ENCODE data around the gene HOXB4.

DNA sequence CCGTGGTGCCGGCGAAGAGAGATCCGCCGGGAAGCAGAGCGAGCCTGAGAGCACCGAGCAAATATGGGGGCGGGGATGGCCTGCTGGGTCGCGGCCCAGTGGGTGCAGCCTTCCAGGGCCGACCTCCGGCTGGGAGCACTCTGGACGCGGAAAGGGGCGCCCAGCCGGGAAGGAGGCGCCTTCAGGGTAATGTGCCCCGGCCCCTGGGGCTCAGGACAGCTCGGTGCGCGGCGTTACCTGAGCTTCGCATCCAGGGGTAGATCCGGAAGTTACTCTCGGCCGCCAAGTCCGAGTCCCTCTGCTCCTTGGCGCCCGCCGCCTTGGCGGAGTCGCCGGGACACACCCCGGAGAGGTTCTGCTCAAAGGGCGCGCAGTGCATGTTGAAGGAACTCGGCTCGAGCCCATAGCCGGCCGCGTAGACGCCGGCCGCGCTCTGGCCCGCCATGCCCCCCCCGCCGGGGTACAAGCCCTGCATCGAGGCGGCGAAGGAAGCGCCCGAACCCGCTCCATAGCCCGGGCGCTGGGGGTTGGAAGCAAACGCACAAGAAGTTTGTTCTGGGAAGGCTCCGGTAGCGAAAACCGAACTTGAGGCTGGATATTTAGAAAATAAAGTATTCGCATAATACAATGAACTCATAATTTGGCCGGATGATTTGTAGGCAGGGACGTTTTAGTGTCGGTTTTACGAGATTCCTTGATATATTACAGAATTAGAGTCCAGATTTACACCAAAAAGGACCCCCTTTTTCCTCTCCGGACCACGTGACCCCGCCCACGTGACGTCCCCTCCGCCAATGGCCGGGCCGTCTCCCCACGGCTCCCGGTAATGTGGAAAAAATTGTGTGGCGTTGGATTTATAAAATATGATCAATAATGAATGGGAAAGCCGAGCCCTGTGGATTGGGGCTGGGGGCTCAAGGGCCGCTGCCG is 32.4 kb upstream of the HOXB4 start, which contains the start of gene HOXB7:
- TF ChIP-seq, protein P1, sequence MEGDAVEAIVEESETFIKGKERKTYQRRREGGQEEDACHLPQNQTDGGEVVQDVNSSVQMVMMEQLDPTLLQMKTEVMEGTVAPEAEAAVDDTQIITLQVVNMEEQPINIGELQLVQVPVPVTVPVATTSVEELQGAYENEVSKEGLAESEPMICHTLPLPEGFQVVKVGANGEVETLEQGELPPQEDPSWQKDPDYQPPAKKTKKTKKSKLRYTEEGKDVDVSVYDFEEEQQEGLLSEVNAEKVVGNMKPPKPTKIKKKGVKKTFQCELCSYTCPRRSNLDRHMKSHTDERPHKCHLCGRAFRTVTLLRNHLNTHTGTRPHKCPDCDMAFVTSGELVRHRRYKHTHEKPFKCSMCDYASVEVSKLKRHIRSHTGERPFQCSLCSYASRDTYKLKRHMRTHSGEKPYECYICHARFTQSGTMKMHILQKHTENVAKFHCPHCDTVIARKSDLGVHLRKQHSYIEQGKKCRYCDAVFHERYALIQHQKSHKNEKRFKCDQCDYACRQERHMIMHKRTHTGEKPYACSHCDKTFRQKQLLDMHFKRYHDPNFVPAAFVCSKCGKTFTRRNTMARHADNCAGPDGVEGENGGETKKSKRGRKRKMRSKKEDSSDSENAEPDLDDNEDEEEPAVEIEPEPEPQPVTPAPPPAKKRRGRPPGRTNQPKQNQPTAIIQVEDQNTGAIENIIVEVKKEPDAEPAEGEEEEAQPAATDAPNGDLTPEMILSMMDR (IDR thresholded peaks at IDR 0.05), result no peak
- TF ChIP-seq POLR2A (IDR thresholded peaks at IDR 0.05), result no peak
